Measurements from ENCODE around the gene ITGA11. TPM values are rescaled to one million over a fixed set of nuclear protein-coding genes. Genes with fewer than 3 reads are reported as not detected.

ITGA11 gene
- total RNA-seq, 1 donor from 2014 or later = 31.4 TPM

- TF ChIP-seq, protein P1, sequence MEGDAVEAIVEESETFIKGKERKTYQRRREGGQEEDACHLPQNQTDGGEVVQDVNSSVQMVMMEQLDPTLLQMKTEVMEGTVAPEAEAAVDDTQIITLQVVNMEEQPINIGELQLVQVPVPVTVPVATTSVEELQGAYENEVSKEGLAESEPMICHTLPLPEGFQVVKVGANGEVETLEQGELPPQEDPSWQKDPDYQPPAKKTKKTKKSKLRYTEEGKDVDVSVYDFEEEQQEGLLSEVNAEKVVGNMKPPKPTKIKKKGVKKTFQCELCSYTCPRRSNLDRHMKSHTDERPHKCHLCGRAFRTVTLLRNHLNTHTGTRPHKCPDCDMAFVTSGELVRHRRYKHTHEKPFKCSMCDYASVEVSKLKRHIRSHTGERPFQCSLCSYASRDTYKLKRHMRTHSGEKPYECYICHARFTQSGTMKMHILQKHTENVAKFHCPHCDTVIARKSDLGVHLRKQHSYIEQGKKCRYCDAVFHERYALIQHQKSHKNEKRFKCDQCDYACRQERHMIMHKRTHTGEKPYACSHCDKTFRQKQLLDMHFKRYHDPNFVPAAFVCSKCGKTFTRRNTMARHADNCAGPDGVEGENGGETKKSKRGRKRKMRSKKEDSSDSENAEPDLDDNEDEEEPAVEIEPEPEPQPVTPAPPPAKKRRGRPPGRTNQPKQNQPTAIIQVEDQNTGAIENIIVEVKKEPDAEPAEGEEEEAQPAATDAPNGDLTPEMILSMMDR (IDR thresholded peaks at IDR 0.05; ENCODE audit: borderline replicate concordance) = no peak
- peaks cover 11% of the 10 kb centered on the region for H3K36me3 ChIP-seq
- peaks cover 23% of the 10 kb centered on the region for H3K4me1 ChIP-seq
- intact Hi-C loops (cut with micrococcal nuclease) = no loop called here
- no peaks in the 10 kb centered on the region for H3K27me3 ChIP-seq (ENCODE audit: low read depth)
- H3K9me3 ChIP-seq (replicated peaks) = no peaks in the 10 kb centered on the region
- no peak overlapping the region for H3K27ac ChIP-seq (replicated peaks)
- no peak overlapping the region for H3K4me3 ChIP-seq
- DNase-seq = no peak
Observed at GRCh38 chr15:68313501-68314410, 118.2 kb downstream of the ITGA11 start.

DNA sequence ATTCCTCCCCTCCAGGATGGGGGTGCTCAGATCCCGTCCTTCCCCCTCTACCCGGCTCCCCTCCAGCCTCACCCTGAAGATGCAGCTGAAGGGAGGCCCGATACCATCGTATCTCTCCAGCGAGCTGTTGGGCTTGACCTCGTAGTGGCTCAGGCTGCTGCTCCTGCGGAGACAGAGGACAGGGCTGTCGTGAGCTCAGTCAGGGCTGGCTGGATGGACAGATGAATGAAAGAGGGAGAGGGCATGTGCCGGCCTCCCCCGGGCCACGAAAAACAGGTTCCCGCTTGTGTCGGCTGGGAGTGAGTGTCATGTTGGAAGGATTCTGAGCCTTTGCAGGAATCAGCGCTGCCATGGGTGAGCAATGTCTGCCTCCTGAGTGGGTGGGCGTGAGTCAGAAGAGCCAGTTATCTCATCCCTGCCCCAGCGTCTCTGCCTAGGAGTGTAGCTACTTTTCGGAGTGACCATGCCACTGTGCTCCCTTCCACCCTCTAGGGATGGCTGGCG lies 119.2 kb downstream of the ITGA11 start:
- Histone ChIP-seq H3K36me3 (peaks cover 4% of the 10 kb centered on the region), H3K4me1 (peaks cover 23% of the 10 kb centered on the region), H3K9me3 (replicated peaks) (no peaks in the 10 kb centered on the region), H3K27me3 (ENCODE audit: low read depth) (no peaks in the 10 kb centered on the region), H3K27ac (replicated peaks) (no peak overlapping the region), H3K4me3 (no peak overlapping the region)
- DNase-seq = no peak
- TF ChIP-seq, protein P1 (IDR thresholded peaks at IDR 0.05; ENCODE audit: borderline replicate concordance) = no peak
- intact Hi-C loops (cut with micrococcal nuclease) = no loop called here

GRCh38 chr15:68311859-68312557 lies 120.0 kb downstream of the ITGA11 start:
- no peaks in the 10 kb centered on the region for H3K27me3 ChIP-seq (ENCODE audit: low read depth)
- H3K4me3 ChIP-seq = no peak overlapping the region
- H3K9me3 ChIP-seq (replicated peaks) = no peaks in the 10 kb centered on the region
- H3K4me1 ChIP-seq = peaks cover 23% of the 10 kb centered on the region
- intact Hi-C loops (cut with micrococcal nuclease) = no loop called here
- H3K36me3 ChIP-seq = no peaks in the 10 kb centered on the region
- no peak overlapping the region for H3K27ac ChIP-seq (replicated peaks)
- TF ChIP-seq, protein P1 (IDR thresholded peaks at IDR 0.05; ENCODE audit: borderline replicate concordance) = no peak
- no peak for DNase-seq

- intact Hi-C loops (cut with micrococcal nuclease) = no loop called here
Observed at GRCh38 chr15:68311464-68311835, 120.5 kb downstream of the ITGA11 start.

DNA sequence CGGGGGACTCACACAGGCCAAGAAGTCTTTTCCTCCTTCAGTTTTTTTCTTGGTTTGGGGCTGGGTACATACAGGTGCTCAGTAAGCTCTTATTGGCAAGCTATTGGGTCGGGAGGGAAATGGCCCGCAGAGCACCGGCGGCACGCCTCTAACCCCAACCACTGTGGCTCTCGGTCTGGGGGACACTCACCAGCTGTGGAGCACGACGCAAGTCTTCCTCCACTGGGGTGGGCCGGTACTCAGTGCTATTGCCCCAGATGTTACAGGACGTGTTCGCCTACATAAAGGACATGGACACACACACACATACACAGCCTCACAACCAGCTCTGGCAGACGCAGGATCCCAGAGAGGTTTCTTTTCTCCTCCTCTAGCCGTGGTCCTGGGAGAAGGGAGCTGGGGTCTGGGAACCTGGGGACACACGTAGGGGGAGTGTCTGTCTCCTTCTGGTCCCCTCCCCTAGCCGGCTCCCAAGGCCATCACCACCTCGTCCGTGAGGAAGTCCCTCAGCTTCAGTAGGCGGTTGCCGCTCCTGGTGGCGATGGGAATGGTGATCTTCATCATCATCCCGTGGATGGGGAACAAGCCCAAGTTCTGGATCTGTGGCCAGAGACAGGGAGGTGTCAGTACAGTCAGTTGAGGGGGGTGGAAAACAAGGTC lies 121.0 kb downstream of the ITGA11 start:
- Histone ChIP-seq H3K4me1 (peaks cover 22% of the 10 kb centered on the region), H3K4me3 (no peak overlapping the region), H3K36me3 (no peaks in the 10 kb centered on the region), H3K27ac (replicated peaks) (peak overlapping the region; percentile 64), H3K27me3 (ENCODE audit: low read depth) (no peaks in the 10 kb centered on the region), H3K9me3 (replicated peaks) (no peaks in the 10 kb centered on the region)
- TF ChIP-seq, protein P1 (IDR thresholded peaks at IDR 0.05; ENCODE audit: borderline replicate concordance) = no peak
- intact Hi-C loops (cut with micrococcal nuclease) = no loop called here
- DNase-seq = no peak

More at GRCh38 chr15:68311464-68311835, 120.5 kb downstream of the ITGA11 start:
- TF ChIP-seq, protein P1 (IDR thresholded peaks at IDR 0.05; ENCODE audit: borderline replicate concordance) = no peak
- H3K27me3 ChIP-seq (ENCODE audit: low read depth) = no peaks in the 10 kb centered on the region
- no peak overlapping the region for H3K27ac ChIP-seq (replicated peaks)
- H3K4me3 ChIP-seq = no peak overlapping the region
- no peaks in the 10 kb centered on the region for H3K9me3 ChIP-seq (replicated peaks)
- peaks cover 23% of the 10 kb centered on the region for H3K4me1 ChIP-seq
- DNase-seq = no peak
- no peaks in the 10 kb centered on the region for H3K36me3 ChIP-seq

All from left ventricle myocardium inferior (tissue), 1 donor.